Peyer's patch (tissue), 4 donors: Measurements from ENCODE around the gene LUZP2. TPM values are rescaled to one million over a fixed set of nuclear protein-coding genes. Genes with fewer than 3 reads are reported as not detected.

Source experiments
- DNase-seq, 3 donors: peaks; one replicate each; pipeline ENCODE4 v3.0.0-alpha.2; 2017 to 2019
- H3K27ac ChIP-seq, 4 donors: fragments of 200-600 bp; sonication (generic); one replicate each; pipeline ENCODE4 v1.5.1; 2016 to 2019
- H3K27me3 ChIP-seq, 2 donors: fragments of 200-600 bp; sonication (generic); one replicate each; pipeline ENCODE4 v1.5.1; 2019
- H3K36me3 ChIP-seq, 3 donors: fragments of 200-600 bp; sonication (generic); one replicate each; pipeline ENCODE4 v1.5.1; 2016 to 2019
- H3K4me1 ChIP-seq, 4 donors: fragments of 200-600 bp; sonication (generic); one replicate each; pipeline ENCODE4 v1.5.1; 2016 to 2019
- H3K4me3 ChIP-seq, 4 donors: fragments of 200-600 bp; sonication (generic); 1 replicate in 3 of 4; 2 replicates in 1 of 4; pipeline ENCODE4 v1.5.1; 2016 to 2019; ENCODE audit warnings: mild to moderate bottlenecking in 1 of 4
- H3K9me3 ChIP-seq, 4 donors: fragments of 200-600 bp; sonication (generic); one replicate each; pipeline ENCODE4 v1.5.1; 2016 to 2019; ENCODE audit warnings: mild to moderate bottlenecking in 1 of 4
- CTCF ChIP-seq, 6 experiments: fragments of 450-650 bp in 4 of 6; fragments of 200-600 bp in 2 of 6; sonication (generic) in 1 of 6; IDR thresholded peaks; one replicate each; pipeline ENCODE4 v1.5.1; 2017 to 2019; ENCODE audit warnings: antibody characterized with exemption in 6 of 6, mild to moderate bottlenecking in 3 of 6, moderate library complexity in 1 of 6
- POLR2A ChIP-seq, 2 donors: fragments of 450-650 bp; IDR thresholded peaks; one replicate each; pipeline ENCODE4 v1.5.1; 2017; ENCODE audit warnings: antibody characterized with exemption in 2 of 2, mild to moderate bottlenecking in 2 of 2, moderate library complexity in 2 of 2
- total RNA-seq, 4 donors: library from RNA; depleted of rRNA; stranded (reverse); fragments of >200 nt; gene quantifications; one replicate each; pipeline ENCODE4 v1.1.0, GENCODE V29; 2016

The LUZP2 gene
- total RNA-seq, 4 donors from 2014 or later, result 0.47 TPM; not detected in 3

GRCh38 chr11:24819863-24820434, 323.1 kb downstream of the LUZP2 start:
- no peak for DNase-seq
- H3K9me3 ChIP-seq, result no peaks in the 10 kb centered on the region
- no peak overlapping the region for H3K4me3 ChIP-seq
- H3K27me3 ChIP-seq, result no peaks in the 10 kb centered on the region
- H3K27ac ChIP-seq, result no peak overlapping the region
- no peaks in the 10 kb centered on the region for H3K36me3 ChIP-seq
- no peaks in the 10 kb centered on the region for H3K4me1 ChIP-seq
- TF ChIP-seq CTCF (IDR thresholded peaks at IDR 0.05) (no peak), POLR2A (IDR thresholded peaks at IDR 0.05) (no peak)

GRCh38 chr11:24820541-24820940, 323.7 kb downstream of the LUZP2 start:
- Histone ChIP-seq H3K9me3 (no peaks in the 10 kb centered on the region), H3K4me1 (no peaks in the 10 kb centered on the region), H3K27ac (no peak overlapping the region), H3K36me3 (no peaks in the 10 kb centered on the region), H3K27me3 (no peaks in the 10 kb centered on the region), H3K4me3 (no peak overlapping the region)
- TF ChIP-seq POLR2A (IDR thresholded peaks at IDR 0.05), result no peak
- no peak for TF ChIP-seq CTCF (IDR thresholded peaks at IDR 0.05)
- DNase-seq, result no peak

GRCh38 chr11:24828938-24829605, 332.2 kb downstream of the LUZP2 start:
- H3K36me3 ChIP-seq, result no peaks in the 10 kb centered on the region

GRCh38 chr11:24833573-24833972, 336.7 kb downstream of the LUZP2 start:
- H3K27ac ChIP-seq, result no peak overlapping the region
- TF ChIP-seq POLR2A (IDR thresholded peaks at IDR 0.05) (no peak), CTCF (IDR thresholded peaks at IDR 0.05) (no peak)
- H3K36me3 ChIP-seq, result no peaks in the 10 kb centered on the region
- H3K4me3 ChIP-seq, result no peak overlapping the region
- no peaks in the 10 kb centered on the region for H3K4me1 ChIP-seq
- H3K27me3 ChIP-seq, result no peaks in the 10 kb centered on the region
- no peak for DNase-seq
- H3K9me3 ChIP-seq, result no peaks in the 10 kb centered on the region

More at GRCh38 chr11:24828938-24829605, 332.2 kb downstream of the LUZP2 start:
- no peak for DNase-seq
- TF ChIP-seq CTCF (IDR thresholded peaks at IDR 0.05), result no peak
- no peak for TF ChIP-seq POLR2A (IDR thresholded peaks at IDR 0.05)
- no peaks in the 10 kb centered on the region for H3K9me3 ChIP-seq
- H3K4me3 ChIP-seq, result no peak overlapping the region
- H3K27me3 ChIP-seq, result no peaks in the 10 kb centered on the region
- no peak overlapping the region for H3K27ac ChIP-seq
- H3K4me1 ChIP-seq, result no peaks in the 10 kb centered on the region

- no peak overlapping the region for H3K27ac ChIP-seq
- no peak for DNase-seq
- H3K4me3 ChIP-seq, result no peak overlapping the region
- no peaks in the 10 kb centered on the region for H3K4me1 ChIP-seq
- no peaks in the 10 kb centered on the region for H3K36me3 ChIP-seq
- no peaks in the 10 kb centered on the region for H3K27me3 ChIP-seq
- no peaks in the 10 kb centered on the region for H3K9me3 ChIP-seq
- no peak for TF ChIP-seq POLR2A (IDR thresholded peaks at IDR 0.05)
- no peak for TF ChIP-seq CTCF (IDR thresholded peaks at IDR 0.05)
Observed at GRCh38 chr11:24837112-24837511, 340.3 kb downstream of the LUZP2 start.
